ENCODE results near the gene ITGB2.

DNA sequence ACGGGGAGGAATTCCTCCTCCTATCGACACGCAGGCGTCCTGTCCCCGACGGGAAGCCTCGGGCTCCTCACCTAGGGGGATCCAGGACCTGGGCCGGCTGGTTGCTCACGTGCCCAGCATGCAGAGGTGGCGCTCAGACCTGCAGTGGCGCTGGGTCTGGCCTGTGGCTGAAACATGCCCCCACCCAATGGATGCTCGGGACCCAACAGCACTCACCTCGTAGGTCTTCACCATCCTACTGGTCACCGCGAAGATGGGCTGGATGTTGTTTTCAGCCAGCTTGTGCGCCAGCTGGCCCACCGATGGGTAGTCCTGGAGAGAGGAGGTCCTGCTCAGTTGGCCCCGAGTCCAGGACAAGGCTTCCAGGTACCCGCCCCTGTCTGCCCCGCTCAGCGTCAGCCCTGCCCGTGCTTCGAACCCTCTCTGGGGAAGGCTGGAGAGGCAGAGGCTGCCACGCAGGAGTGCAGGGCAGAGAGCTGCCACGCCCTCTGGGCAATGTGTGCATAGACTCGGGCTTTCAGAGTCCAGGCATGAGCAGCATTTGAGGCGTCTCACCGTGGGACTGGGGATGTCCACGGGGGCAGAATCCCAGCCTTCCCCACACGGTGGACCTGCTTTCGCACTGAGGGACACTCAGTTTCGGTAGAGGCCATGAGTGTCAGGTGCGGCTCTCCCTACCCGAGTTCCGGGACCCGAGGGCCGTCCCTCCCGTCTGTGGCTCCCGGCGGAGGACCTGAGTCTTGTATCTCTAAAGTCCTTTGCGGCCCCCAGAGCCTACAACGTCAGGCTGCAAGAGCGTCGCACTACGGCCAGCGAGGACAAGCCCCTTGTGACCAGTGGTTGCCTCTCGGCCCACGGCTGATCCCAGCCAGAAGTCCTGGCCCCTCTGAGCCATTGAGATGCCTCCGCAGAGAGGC lies 21.6 kb downstream of the ITGB2 start:
- TF ChIP-seq EZH2 (IDR thresholded peaks at IDR 0.05) (no peak), CTCF (IDR thresholded peaks at IDR 0.05) (no peak), EZH2phosphoT487 (IDR thresholded peaks at IDR 0.05) (no peak)

Data from neural progenitor cell (in vitro differentiated cells).